ENCODE measurements around the gene C4orf17.

DNA sequence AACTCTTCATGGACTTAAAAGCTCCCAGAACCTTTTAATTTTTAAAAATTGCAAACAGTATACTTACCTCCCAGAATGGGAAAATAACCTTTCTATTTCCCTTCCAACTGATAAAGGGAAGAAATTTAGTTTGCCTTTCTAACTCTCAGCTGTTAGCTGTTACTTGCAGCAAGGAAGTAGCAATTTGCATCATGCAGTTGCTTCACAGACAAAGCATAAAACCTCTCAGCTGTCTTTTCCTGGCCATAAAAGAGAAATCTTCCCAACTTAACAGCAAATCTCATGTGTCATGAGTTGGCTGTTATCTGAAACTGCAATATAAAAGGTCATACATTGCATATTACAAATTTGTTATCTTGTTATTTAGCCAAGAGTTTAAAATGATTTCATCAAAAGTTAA lies 18.4 kb downstream of the C4orf17 start:
- TF ChIP-seq, protein P1, sequence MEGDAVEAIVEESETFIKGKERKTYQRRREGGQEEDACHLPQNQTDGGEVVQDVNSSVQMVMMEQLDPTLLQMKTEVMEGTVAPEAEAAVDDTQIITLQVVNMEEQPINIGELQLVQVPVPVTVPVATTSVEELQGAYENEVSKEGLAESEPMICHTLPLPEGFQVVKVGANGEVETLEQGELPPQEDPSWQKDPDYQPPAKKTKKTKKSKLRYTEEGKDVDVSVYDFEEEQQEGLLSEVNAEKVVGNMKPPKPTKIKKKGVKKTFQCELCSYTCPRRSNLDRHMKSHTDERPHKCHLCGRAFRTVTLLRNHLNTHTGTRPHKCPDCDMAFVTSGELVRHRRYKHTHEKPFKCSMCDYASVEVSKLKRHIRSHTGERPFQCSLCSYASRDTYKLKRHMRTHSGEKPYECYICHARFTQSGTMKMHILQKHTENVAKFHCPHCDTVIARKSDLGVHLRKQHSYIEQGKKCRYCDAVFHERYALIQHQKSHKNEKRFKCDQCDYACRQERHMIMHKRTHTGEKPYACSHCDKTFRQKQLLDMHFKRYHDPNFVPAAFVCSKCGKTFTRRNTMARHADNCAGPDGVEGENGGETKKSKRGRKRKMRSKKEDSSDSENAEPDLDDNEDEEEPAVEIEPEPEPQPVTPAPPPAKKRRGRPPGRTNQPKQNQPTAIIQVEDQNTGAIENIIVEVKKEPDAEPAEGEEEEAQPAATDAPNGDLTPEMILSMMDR (conservative IDR thresholded peaks at IDR 0.05; ENCODE audit: low read length), result no peak
- no peak for TF ChIP-seq EZH2phosphoT487 (IDR thresholded peaks at IDR 0.05; ENCODE audit: borderline replicate concordance, low read depth, low read length)
